SK-N-SH treated with all-trans-retinoic acid at 6 μM for 48 hours (cell line): ENCODE data around the gene MS4A3.

Source experiments
- ATAC-seq: fragments of 200-7000 bp; cut with Tn5 transposase; 3 replicates; pipeline ENCODE4 v1.9.1; 2020; ENCODE audit warnings: mild to moderate bottlenecking, moderate library complexity
- ARNTL ChIP-seq: fragments of 450-650 bp; formaldehyde crosslinking; IDR thresholded peaks from 2 replicates; pipeline ENCODE4 v1.5.0; 2020; ENCODE audit warnings: low read depth, mild to moderate bottlenecking, moderate library complexity, borderline replicate concordance
- BACH2 ChIP-seq: fragments of 250-450 bp; sonication (Bioruptor Pico); IDR thresholded peaks from 2 replicates; pipeline ENCODE4 v1.9.0; 2021; ENCODE audit warnings: mild to moderate bottlenecking, borderline replicate concordance
- ESRRG ChIP-seq: fragments of 250-450 bp; sonication (Bioruptor Pico); IDR thresholded peaks from 2 replicates; pipeline ENCODE4 v1.6.1; 2021; ENCODE audit warnings: mild to moderate bottlenecking
- GLIS3 ChIP-seq: fragments of 250-450 bp; sonication (Bioruptor Pico); IDR thresholded peaks from 2 replicates; pipeline ENCODE4 v1.5.0; 2020; ENCODE audit warnings: mild to moderate bottlenecking, moderate library complexity
- ISL1 ChIP-seq: fragments of 250-450 bp; sonication (Bioruptor Pico); IDR thresholded peaks from 2 replicates; pipeline ENCODE4 v2.1.2; 2022; ENCODE audit warnings: mild to moderate bottlenecking, moderate library complexity
- OSR1 ChIP-seq: fragments of 250-450 bp; sonication (Bioruptor Pico); IDR thresholded peaks from 2 replicates; pipeline ENCODE4 v1.8.0; 2022; ENCODE audit warnings: moderate library complexity, mild to moderate bottlenecking, inconsistent platforms
- PPARA ChIP-seq: fragments of 250-450 bp; sonication (Bioruptor Pico); IDR thresholded peaks from 2 replicates; pipeline ENCODE4 v1.5.0; 2020; ENCODE audit warnings: mild to moderate bottlenecking, borderline replicate concordance
- RARB ChIP-seq: fragments of 250-450 bp; sonication (Bioruptor Pico); IDR thresholded peaks from 2 replicates; pipeline ENCODE4 v1.8.0; 2021; ENCODE audit warnings: mild to moderate bottlenecking, moderate library complexity
- SNAI2 ChIP-seq: fragments of 250-450 bp; sonication (Bioruptor Pico); IDR thresholded peaks from 2 replicates; pipeline ENCODE4 v1.5.0; 2020; ENCODE audit warnings: mild to moderate bottlenecking, moderate library complexity
- TCF4 ChIP-seq: fragments of 250-450 bp; sonication (Bioruptor Pico); IDR thresholded peaks from 2 replicates; pipeline ENCODE4 v1.8.0; 2021; ENCODE audit warnings: mild to moderate bottlenecking, moderate library complexity, borderline replicate concordance
- TOX ChIP-seq: fragments of 250-450 bp; sonication (Bioruptor Pico); IDR thresholded peaks from 2 replicates; pipeline ENCODE4 v1.8.0; 2021; ENCODE audit warnings: mild to moderate bottlenecking, moderate library complexity, borderline replicate concordance
- TSHZ2 ChIP-seq: fragments of 250-450 bp; sonication (Bioruptor Pico); IDR thresholded peaks from 2 replicates; pipeline ENCODE4 v1.5.0; 2020; ENCODE audit warnings: mild to moderate bottlenecking, moderate library complexity
- ZC3H10 ChIP-seq: fragments of 250-450 bp; sonication (Bioruptor Pico); IDR thresholded peaks from 2 replicates; pipeline ENCODE4 v1.5.1; 2021; ENCODE audit warnings: mild to moderate bottlenecking, moderate library complexity
- ZFP3 ChIP-seq: fragments of 250-450 bp; sonication (Bioruptor Pico); IDR thresholded peaks from 2 replicates; pipeline ENCODE4 v1.5.0; 2020; ENCODE audit warnings: mild to moderate bottlenecking, moderate library complexity
- ZFP30 ChIP-seq: fragments of 450-650 bp; formaldehyde crosslinking; IDR thresholded peaks from 2 replicates; pipeline ENCODE4 v1.5.0; 2022; ENCODE audit warnings: mild to moderate bottlenecking, moderate library complexity
- ZNF70 ChIP-seq: fragments of 450-650 bp; formaldehyde crosslinking; IDR thresholded peaks from 2 replicates; pipeline ENCODE4 v1.5.0; 2020; ENCODE audit warnings: mild to moderate bottlenecking, moderate library complexity
- ZNF8 ChIP-seq: fragments of 450-650 bp; formaldehyde crosslinking; IDR thresholded peaks from 2 replicates; pipeline ENCODE4 v1.5.0; 2020; ENCODE audit warnings: mild to moderate bottlenecking, moderate library complexity
- TF ChIP-seq, protein P1 (sequence below): fragments of 250-450 bp; sonication (Bioruptor Pico); IDR thresholded peaks from 2 replicates; pipeline ENCODE4 v1.5.1; 2020; ENCODE audit warnings: low read depth, mild to moderate bottlenecking, moderate library complexity
- TF ChIP-seq, protein P2 (sequence below): fragments of 250-450 bp; sonication (Bioruptor Pico); IDR thresholded peaks from 2 replicates; pipeline ENCODE4 v1.8.0; 2020; ENCODE audit warnings: mild to moderate bottlenecking, moderate library complexity, borderline replicate concordance
- TF ChIP-seq, protein P3 (sequence below): fragments of 250-450 bp; sonication (Bioruptor Pico); IDR thresholded peaks from 2 replicates; pipeline ENCODE4 v1.5.1; 2021; ENCODE audit warnings: mild to moderate bottlenecking, moderate library complexity

The MS4A3 gene

DNA sequence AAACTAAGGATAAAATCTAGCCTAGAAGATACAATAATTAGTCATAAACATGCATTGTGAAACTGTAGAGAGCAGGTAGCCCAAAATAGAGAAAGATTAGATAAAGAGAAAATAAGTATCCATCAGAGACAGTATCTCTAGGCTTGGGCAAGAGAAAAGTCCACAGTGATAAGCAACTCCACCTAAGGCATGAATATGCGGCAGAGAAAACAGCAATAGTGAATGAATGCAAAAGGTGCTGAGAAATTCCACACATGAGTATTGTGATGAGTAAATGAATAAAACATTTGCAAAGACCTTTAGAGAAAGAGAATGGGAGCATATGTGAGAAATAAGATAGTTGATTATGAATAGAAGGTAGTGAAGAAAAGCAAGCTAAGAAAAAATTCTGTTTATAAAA lies 40.7 kb downstream of the MS4A3 start:
- no peak for ATAC-seq
- TF ChIP-seq TSHZ2 (CRISPR knock-in tag) = no peak

- no peak for ATAC-seq
- TF ChIP-seq GLIS3 (no peak), TCF4 (no peak), RARB (no peak), BACH2 (CRISPR knock-in tag) (no peak), ZNF70 (CRISPR knock-in tag) (no peak), ISL1 (no peak), OSR1 (CRISPR knock-in tag) (no peak), TOX (CRISPR knock-in tag) (no peak), ARNTL (CRISPR knock-in tag) (no peak), ZNF8 (CRISPR knock-in tag) (no peak), ZFP3 (CRISPR knock-in tag) (no peak), ZFP30 (CRISPR knock-in tag) (no peak), ZC3H10 (CRISPR knock-in tag) (no peak)
- TF ChIP-seq, protein P1, sequence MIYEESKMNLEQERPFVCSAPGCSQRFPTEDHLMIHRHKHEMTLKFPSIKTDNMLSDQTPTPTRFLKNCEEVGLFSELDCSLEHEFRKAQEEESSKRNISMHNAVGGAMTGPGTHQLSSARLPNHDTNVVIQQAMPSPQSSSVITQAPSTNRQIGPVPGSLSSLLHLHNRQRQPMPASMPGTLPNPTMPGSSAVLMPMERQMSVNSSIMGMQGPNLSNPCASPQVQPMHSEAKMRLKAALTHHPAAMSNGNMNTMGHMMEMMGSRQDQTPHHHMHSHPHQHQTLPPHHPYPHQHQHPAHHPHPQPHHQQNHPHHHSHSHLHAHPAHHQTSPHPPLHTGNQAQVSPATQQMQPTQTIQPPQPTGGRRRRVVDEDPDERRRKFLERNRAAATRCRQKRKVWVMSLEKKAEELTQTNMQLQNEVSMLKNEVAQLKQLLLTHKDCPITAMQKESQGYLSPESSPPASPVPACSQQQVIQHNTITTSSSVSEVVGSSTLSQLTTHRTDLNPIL (CRISPR knock-in tag) = no peak
- TF ChIP-seq, protein P2, sequence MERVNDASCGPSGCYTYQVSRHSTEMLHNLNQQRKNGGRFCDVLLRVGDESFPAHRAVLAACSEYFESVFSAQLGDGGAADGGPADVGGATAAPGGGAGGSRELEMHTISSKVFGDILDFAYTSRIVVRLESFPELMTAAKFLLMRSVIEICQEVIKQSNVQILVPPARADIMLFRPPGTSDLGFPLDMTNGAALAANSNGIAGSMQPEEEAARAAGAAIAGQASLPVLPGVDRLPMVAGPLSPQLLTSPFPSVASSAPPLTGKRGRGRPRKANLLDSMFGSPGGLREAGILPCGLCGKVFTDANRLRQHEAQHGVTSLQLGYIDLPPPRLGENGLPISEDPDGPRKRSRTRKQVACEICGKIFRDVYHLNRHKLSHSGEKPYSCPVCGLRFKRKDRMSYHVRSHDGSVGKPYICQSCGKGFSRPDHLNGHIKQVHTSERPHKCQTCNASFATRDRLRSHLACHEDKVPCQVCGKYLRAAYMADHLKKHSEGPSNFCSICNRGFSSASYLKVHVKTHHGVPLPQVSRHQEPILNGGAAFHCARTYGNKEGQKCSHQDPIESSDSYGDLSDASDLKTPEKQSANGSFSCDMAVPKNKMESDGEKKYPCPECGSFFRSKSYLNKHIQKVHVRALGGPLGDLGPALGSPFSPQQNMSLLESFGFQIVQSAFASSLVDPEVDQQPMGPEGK (CRISPR knock-in tag) = no peak
- TF ChIP-seq, protein P3, sequence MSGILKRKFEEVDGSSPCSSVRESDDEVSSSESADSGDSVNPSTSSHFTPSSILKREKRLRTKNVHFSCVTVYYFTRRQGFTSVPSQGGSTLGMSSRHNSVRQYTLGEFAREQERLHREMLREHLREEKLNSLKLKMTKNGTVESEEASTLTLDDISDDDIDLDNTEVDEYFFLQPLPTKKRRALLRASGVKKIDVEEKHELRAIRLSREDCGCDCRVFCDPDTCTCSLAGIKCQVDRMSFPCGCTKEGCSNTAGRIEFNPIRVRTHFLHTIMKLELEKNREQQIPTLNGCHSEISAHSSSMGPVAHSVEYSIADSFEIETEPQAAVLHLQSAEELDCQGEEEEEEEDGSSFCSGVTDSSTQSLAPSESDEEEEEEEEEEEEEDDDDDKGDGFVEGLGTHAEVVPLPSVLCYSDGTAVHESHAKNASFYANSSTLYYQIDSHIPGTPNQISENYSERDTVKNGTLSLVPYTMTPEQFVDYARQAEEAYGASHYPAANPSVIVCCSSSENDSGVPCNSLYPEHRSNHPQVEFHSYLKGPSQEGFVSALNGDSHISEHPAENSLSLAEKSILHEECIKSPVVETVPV = no peak
Observed at GRCh38 chr11:60098508-60098907, 42.0 kb downstream of the MS4A3 start.

GRCh38 chr11:60100516-60100915 lies 44.1 kb downstream of the MS4A3 start:
- no peak for ATAC-seq
- TF ChIP-seq ZFP3 (CRISPR knock-in tag) (no peak), ZFP30 (CRISPR knock-in tag) (no peak), BACH2 (CRISPR knock-in tag) (no peak), TCF4 (no peak), ZC3H10 (CRISPR knock-in tag) (no peak), TSHZ2 (CRISPR knock-in tag) (no peak), OSR1 (CRISPR knock-in tag) (no peak), SNAI2 (CRISPR knock-in tag) (no peak), ISL1 (no peak), ARNTL (CRISPR knock-in tag) (no peak), ZNF70 (CRISPR knock-in tag) (no peak), TOX (CRISPR knock-in tag) (no peak), ZNF8 (CRISPR knock-in tag) (no peak), ESRRG (CRISPR knock-in tag) (no peak), PPARA (no peak)
- TF ChIP-seq, protein P3 = no peak
- TF ChIP-seq, protein P1 (CRISPR knock-in tag) = no peak
- TF ChIP-seq, protein P2 (CRISPR knock-in tag) = no peak
